Activated T-helper 1 cell treated with Interleukin-2 at 50 U/mL for 16 hours (primary cell): ENCODE results near the gene ERO1B.

ENCODE experiments used
- DNase-seq: peaks from one replicate; pipeline ENCODE4 v3.0.0-alpha.2; 2020; ENCODE audit warnings: low read depth

ERO1B gene

DNA sequence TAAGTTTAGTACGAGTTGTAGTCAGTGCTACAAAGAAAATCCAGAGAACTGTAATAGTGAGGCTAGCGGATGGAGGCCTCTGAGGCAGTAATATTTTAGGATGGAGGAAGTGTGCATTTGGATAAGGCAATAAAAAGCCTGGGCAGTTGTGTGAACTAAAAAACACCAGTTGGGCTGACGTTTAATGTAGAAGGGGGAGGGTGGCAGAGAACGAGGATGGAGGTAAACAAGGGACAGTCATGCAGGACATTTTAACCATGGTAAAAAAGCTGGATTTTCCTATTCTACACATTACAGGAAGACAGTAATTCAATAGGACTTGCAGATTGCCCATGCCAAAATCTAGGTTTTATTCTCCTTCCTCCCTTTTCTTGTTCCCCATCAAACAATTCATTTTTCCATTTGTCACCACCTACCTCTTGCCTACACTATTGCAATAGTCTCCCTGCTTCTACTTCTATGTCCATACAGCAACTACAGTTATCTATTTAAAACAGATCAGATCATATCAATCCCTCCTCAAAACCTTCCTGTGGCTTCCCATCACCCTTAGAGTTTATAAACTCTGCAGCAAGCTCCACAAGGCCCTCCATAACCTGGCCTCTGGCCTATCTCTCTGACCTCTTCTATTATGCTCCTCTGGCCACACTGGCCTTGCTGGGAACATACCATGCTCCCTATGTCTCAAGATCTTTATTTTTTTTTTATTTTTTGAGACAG is 27.7 kb downstream of the ERO1B start:
- DNase-seq: no peak

DNA sequence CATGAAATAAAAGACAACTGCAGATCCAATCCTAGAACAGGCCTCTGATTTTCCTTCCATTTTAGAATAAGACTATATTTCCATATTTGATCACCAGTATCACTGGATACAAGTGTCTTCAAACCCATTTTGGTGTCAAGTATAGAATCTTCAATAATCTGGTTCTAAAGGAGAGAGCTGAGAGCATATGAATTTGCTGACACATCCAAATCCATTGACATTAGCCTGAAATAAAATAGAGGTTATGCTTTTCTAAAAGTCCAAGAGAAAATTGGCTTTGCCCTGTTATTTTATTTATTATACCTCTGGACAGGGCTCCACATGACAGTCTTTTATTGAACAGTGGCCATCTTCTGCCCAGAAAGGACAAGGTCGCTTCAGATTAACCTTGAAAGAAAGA is 28.6 kb downstream of the ERO1B start:
- DNase-seq: no peak

- DNase-seq: no peak
Measured at GRCh38 chr1:236251587-236251986, 30.2 kb downstream of the ERO1B start.

GRCh38 chr1:236247286-236247685 is 34.5 kb downstream of the ERO1B start:
- DNase-seq: no peak

DNA sequence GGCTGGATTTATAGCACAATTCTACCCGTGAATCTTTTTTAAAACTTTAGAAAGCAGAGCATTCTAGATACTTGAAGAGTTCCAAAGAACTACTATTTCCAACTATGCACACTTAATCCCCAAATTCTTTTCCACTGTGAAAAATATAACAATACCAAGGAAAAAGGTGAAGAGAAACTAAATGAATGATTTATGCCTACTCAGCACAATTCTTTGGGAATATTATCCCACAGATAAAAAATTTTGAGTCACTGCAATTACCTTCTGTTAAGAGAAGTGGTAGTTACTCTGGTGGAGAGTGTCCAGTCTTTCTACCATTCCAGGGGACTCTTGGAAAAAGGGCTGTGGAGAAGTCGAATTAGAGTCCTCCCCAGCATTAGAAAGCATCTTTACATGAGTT is 39.2 kb downstream of the ERO1B start:
- DNase-seq: no peak

DNA sequence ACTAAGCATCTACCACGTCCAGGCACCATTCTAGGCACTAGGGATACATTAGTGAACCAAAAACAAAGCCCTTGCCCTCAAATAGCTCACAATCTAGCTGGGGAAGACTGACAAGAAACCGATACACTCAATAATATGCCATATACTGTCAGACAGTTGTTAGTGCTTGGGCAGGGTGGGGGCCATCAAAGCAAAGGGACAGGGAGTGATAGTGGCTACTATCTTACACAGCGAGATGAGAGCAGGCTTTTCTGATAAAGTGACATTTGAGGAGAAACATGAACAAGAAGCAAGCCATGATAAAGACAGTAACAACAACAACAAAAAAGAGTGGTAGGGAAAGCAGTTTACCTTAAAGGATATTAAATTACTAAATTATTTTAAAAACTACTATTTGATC is 41.1 kb downstream of the ERO1B start:
- DNase-seq: no peak

- DNase-seq: no peak
Measured at GRCh38 chr1:236239092-236239585, 42.6 kb downstream of the ERO1B start.

GRCh38 chr1:236235116-236235515 is 46.6 kb downstream of the ERO1B start:
- DNase-seq: no peak

GRCh38 chr1:236228411-236228810 is 53.3 kb downstream of the ERO1B start:
- no peak for DNase-seq

GRCh38 chr1:236222632-236223031 is 59.1 kb downstream of the ERO1B start:
- DNase-seq: no peak

- DNase-seq: no peak
Measured at GRCh38 chr1:236220473-236220872, 61.3 kb downstream of the ERO1B start.

- DNase-seq: no peak
Measured at GRCh38 chr1:236214761-236215160, 67.0 kb downstream of the ERO1B start.

GRCh38 chr1:236213534-236213933 is 68.2 kb downstream of the ERO1B start:
- DNase-seq: no peak

- no peak for DNase-seq
Measured at GRCh38 chr1:236211815-236212214, 69.9 kb downstream of the ERO1B start.

DNA sequence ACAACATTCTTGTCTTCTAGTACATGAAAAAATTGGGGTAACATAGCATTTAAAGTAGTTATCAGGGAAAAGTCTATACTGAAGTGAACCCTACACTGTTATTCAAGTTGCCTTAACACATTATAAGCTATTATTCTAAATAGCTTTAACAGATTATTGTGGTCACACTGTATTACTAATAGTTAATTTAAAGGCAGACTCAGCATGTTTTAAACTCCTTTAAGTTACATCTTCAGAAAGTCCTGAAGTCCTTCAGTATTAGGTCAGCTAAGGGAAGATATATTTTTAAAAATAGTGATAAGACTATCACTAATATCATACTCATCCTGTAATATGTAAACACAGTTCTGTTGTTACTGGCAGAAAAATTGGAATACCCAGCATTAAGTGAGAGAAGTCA is 72.0 kb downstream of the ERO1B start:
- DNase-seq: no peak

GRCh38 chr1:236209185-236209584 is 72.6 kb downstream of the ERO1B start:
- no peak for DNase-seq

- DNase-seq: no peak
Measured at GRCh38 chr1:236207569-236207968, 74.2 kb downstream of the ERO1B start.

DNA sequence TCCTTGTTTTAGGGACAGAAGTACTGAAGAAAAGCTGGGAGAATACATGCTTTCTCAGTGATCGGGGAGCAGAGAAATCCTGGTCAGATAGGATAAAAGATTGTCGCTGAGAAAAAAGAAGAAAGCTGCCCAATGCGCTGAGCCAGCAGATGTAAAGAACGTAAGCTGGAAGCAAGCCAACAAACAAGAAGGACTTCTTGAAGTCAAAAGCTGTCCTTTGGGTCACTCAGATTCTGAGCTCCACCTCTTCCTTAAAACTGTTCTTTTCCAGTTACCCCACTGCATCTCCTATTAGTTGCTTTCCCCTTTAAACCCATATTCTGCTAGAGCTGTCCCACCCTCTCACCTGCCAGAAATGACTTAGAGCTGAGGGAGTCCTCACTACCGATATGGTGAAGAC is 74.6 kb downstream of the ERO1B start:
- no peak for DNase-seq

DNA sequence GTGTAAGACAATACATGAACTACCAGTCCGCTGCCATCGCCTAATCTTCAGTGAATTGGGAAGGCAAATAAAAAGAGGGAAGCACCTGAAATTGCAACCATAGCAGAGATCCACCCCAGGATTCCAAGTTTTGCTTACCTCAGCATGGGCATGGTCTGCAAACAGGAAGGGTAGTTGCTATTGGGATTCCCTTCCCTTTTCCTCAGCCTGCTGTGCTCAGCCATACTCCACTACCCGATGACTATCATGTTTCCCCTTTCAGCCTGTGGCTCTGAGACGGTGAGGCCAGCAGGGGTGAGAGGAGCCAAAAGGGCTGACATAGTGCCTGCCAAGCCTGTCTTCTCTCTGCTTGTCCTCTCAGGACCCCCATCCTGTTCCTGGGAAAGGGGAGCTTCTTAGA is 75.2 kb downstream of the ERO1B start:
- no peak for DNase-seq

DNA sequence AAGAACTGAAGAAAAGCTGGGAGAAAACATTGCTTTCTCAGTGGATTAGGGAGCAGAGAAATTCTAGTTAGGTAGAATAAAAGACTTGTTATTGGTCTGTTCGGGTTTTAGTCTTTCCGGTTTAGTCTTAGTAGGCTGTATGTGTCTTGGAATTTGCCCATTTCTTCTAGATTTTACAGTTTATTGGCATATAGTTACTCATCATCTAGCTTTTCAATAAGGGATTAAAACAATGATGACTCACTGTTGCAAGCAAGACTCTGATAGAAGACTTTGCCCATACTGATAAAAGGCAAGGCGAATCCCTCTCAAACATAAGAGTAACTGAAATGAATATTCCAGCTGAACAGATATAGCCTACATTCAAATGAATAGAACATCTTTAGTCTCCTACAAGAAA is 77.1 kb downstream of the ERO1B start:
- no peak for DNase-seq

DNA sequence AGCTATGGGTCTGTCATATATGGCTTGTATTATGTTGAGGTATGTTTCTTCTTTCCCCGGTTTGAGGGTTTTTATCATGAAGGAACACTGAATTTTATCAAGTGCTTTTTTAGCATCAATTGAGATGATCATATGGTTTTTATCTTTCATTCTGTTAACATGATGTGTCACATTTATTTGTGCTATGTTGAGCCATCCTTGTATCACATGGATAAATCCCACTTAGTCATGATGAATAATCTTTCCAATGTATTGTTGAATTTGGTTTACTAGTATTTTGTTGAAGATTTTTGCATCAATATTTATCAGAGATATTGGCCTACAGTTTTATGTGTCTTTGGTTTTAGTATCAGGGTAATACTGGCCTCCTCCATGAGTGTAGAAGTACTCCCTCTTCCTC is 77.7 kb downstream of the ERO1B start:
- no peak for DNase-seq

DNA sequence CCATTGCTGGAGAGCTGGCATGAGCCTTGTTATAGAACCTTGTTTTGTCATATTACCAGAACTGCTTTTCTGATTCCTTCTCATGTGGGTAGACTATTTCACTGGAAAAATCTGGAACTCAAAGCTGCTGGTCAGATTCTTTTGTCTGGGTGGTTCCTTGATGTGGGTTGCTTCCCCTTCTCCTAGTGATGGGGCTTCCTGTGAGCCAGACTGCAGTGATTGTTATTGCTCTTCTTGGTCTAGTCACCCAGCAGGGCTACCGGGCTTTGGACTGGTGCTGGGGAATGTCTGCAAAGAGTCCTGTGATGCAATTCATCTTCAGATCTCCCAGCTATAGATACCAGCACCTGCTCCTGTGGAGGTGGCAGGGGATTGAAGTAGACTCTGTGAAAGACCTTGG is 80.0 kb downstream of the ERO1B start:
- no peak for DNase-seq

GRCh38 chr1:236200925-236201324 is 80.8 kb downstream of the ERO1B start:
- DNase-seq: no peak

GRCh38 chr1:236193184-236193583 is 88.6 kb downstream of the ERO1B start:
- DNase-seq: no peak
